Measurements from ENCODE around the gene ARL2.
A peak's percentile ranks its signal among the peaks of the same experiment; 100 is the strongest.
"Not testable (repeated sequence)": the region's sequence is repeated elsewhere in the genome, so short reads cannot be mapped to it uniquely, and the experiment has no call there.

Gene ARL2

GRCh38 chr11:65013888-65014725 lies at the start of gene ARL2:
Gene ARL2, plus strand, starts transcription at chr11:65014160. Its CDS starts 48 bp downstream, at chr11:65014208.
- DNase-seq (ENCODE audit: low read depth): peak; percentile 79

DNA sequence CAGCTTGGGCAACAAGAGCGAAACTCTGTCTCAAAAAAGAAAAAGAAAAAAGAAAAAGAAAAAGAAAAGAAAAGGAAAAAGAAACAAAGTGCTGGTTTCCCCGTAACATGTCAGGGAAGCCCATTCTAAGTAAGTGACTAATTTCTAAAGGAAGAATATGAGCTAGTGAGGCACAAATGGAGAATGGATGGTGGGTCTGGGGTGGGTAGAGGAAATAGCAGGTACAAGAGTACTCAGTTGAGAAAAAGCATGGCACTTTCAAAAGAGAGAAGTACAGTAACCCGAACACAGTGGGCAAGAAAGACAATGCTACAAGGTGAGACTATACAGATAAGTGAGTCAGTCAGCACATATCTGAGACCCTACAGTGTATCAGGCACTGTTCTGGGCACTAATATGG lies 46.6 kb upstream of the ARL2 start:
- DNase-seq (ENCODE audit: low read depth): no peak

DNA sequence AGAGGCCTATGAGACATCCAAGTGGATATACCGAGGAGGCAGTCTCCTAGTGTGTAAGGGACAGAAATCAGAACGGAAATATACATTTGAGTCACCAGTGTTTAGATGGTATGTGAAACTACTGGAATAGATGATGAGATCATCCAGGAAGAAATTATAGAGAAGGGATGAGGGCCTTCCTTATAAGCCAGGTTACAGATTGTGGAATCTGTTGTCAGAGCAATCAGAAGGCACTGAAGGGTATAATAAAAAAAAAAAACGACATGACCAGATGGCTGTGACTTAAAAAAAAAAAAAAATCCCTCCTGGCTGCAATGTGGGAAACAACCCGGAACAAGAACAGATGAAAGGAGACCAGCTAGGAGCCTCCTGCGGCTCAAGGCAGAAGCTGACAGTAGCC lies 44.8 kb upstream of the ARL2 start:
- no peak for DNase-seq (ENCODE audit: low read depth)

DNA sequence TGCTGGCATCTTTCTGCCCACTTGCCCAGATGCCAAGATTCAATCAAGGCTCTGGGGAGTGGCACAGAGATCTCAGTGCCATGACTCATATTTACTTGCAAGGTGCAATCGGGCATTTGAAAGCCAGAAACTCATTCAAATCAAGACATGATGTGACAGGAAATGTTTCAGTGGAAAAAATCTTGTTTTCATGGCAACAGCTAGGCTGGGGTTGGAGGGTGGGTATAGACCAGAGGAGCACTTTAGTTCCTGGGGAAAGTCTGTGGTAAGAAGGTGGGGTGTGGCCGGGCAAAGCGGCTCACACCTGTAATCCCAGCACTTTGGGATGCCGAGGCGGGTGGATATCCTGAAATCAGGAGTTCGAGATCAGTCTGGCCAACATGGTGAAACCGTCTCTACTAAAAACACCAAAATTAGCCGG lies 43.2 kb upstream of the ARL2 start:
- no peak for DNase-seq (ENCODE audit: low read depth)

- DNase-seq (ENCODE audit: low read depth): peak; percentile 75
Measured at GRCh38 chr11:64971421-64972233, 42.3 kb upstream of the ARL2 start, which contains the start of gene MAJIN. Gene MAJIN, minus strand, starts transcription at chr11:64972108. Its CDS starts 12,703 bp downstream, at chr11:64959405.

GRCh38 chr11:64974124-64974523 lies 39.8 kb upstream of the ARL2 start:
- DNase-seq (ENCODE audit: low read depth): no peak

DNA sequence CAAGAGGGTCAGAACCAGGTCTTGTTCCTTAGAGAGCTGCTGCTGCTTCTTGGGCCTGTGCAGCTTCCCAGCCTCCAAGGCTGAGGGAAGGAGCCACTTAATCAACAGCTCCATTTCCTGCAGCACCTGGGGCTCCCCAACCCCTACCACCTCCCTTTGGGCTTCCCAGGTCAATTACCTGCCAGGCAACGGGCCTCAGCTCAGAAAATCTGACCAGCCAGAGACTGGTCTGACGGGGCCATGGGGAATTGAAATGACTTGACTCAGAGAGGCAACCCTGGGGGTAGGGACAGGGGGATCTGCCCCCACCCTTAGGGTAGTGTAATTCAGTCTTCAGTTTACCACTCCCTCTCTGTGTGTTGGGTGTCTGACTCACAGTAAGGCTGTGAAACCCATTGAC lies 37.3 kb upstream of the ARL2 start:
- no peak for DNase-seq (ENCODE audit: low read depth)

DNA sequence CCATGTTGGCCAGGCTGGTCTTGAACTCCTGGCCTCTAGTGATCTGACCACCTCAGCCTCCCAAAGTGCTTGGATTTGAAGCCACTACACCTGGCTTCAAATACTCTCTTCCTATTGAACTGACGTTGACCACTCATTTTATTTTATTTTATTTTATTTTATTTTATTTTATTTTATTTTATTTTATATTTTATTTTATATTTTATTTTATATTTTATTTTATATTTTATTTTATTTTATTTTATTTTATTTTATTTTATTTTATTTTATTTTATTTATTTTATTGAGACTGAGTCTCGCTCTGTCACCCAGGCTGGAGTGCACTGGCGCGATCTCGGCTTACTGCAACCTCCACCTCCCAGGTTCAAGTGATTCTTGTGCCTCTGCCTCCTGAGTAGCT lies 30.6 kb upstream of the ARL2 start:
- DNase-seq (ENCODE audit: low read depth): not testable (repeated sequence)

- no peak for DNase-seq (ENCODE audit: low read depth)
Measured at GRCh38 chr11:64987998-64988854, 25.7 kb upstream of the ARL2 start.

DNA sequence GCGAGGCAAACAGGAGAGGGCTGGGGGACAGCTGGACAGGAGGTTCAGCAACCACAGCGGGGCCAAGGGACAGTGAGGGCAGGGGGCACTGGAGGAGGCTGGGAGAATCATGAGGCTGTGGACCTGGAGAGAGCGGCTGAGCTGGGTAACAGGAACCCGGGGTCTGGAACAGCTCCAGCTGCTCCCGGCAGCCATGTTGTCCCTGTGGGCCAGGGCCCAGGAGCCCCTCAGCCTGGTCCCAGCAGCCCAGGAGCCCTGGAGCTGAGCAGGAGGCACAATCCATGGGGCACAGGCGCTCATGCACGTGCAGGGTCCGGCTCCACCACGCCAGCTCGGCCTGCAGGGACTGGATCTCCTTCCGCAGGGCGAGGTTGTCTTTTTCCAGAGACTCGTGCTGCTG lies 24.5 kb upstream of the ARL2 start:
- no peak for DNase-seq (ENCODE audit: low read depth)

GRCh38 chr11:64990222-64990923 lies 23.6 kb upstream of the ARL2 start:
- no peak for DNase-seq (ENCODE audit: low read depth)

GRCh38 chr11:64994318-64994717 lies 19.6 kb upstream of the ARL2 start:
- no peak for DNase-seq (ENCODE audit: low read depth)

DNA sequence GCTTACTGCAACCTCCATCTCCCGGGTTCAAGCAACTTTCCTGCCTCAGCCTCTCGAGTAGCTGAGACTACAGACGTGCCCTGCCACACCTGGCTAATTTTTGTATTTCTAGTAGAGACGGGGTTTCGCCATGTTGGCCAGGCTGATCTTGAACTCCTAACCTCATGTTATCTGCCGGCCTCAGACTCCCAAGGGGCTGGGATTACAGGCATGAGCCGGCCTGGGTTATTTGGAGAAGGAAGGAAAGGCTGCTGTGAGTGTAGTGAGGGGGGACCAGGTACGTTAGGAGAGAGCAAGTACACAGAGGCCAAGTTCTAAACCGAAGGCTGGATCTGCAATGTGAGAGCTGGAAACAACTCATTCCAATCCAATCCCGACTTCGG lies 17.6 kb upstream of the ARL2 start:
- no peak for DNase-seq (ENCODE audit: low read depth)

GRCh38 chr11:64996710-64997380 lies 17.1 kb upstream of the ARL2 start, which contains the start of gene BATF2:
Gene BATF2, minus strand, starts transcription at chr11:64996971. Its CDS starts 57 bp downstream, at chr11:64996914.
- no peak for DNase-seq (ENCODE audit: low read depth)

GRCh38 chr11:64998141-64998540 lies 15.8 kb upstream of the ARL2 start:
- DNase-seq (ENCODE audit: low read depth): no peak

GRCh38 chr11:64998690-64999431 lies 15.1 kb upstream of the ARL2 start:
- no peak for DNase-seq (ENCODE audit: low read depth)

DNA sequence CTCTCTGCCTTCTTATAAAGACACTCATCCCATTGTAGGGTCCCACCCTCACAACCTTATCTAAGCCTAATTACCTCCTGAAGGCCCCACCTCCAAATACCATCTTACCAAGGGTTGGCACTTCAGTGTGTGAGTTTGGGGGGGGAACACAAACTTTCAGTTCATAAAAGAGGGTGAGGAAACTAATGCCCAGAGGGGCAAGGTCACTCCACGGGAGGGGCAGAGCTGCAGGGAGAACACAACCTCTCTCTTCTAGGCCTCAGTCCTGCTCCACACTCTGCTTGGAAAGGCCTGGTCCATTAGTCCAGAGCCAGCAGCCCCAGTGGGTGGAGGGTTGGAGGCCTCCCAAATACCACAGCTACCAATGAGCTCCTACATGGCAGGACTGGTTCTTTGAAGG lies 14.5 kb upstream of the ARL2 start:
- DNase-seq (ENCODE audit: low read depth): no peak

DNA sequence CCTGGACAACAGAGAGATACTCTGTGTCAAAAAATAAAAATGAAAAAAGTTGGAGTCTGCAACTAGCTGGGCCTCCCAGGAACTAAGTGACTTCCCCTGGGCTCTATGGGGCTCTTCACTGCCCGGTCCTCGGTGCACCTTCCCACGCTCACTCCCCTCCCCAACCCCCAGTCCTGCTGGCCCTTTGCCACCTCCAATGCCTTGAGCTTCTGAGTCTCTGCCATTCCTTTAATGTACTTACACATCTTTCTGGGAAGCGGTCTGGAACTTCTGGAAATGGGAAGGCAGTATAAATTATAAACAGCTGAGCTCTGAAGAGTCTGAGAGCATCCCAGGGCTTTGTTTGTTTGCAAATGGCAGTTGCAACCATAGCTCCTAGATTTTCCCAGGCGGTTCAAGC lies 11.3 kb upstream of the ARL2 start:
- DNase-seq (ENCODE audit: low read depth): no peak

DNA sequence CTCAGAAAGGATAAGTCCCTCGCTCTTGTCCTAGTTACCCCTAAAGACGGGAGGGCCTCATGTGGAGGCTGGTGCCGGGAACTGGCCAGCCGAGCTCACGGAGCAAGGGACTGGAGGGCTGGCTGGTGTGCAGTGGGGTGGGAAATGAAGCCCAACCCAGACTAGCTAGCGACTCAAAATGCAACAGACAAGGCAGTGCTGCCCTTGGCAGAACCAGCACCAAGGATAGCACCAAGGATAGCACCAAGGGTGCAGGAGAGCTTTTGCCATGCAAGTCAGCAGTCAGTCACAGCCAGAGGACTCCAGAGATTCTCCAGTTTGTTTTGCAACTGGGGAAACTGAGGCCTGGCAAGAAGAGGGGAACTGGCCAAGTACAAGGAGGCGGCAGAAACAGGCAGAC lies 10.7 kb upstream of the ARL2 start:
- DNase-seq (ENCODE audit: low read depth): no peak

DNA sequence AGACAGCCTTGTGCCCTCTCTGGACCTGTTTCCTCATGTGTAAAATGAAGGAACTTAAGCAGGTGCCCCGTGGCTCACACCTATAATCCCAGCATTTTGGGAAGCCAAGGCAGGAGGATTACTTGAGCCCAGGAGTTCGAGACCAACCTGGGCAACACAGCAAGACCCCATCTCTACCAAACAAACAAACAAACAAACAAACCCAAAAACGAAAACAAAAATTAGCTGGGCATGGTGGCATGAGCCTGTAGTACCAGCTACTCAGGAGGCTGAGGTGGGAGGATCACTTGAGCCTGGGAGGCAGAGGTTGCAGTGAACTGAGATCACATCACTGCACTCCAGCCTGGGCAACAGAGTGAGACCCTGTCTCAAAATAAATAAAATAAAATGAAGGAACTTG lies 10.0 kb upstream of the ARL2 start:
- DNase-seq (ENCODE audit: low read depth): not testable (repeated sequence)

Measured in activated gamma-delta T cell treated with anti-CD3 and anti-CD28 coated beads, Interleukin-2, amount 50 U/mL, for 16 hours (primary cell).